Hippocampal formation (tissue), 2 donors: ENCODE measurements around the gene COL5A1.
A peak's percentile ranks its signal among the peaks of the same experiment; 100 is the strongest.
"Not testable (repeated sequence)": the region's sequence is repeated elsewhere in the genome, so short reads cannot be mapped to it uniquely, and the experiment has no call there.

Experiments used
- DNase-seq, 2 donors: peaks; one replicate each; lab custom pipeline; 2025; lab: John Stamatoyannopoulos, UW

The COL5A1 gene

DNA sequence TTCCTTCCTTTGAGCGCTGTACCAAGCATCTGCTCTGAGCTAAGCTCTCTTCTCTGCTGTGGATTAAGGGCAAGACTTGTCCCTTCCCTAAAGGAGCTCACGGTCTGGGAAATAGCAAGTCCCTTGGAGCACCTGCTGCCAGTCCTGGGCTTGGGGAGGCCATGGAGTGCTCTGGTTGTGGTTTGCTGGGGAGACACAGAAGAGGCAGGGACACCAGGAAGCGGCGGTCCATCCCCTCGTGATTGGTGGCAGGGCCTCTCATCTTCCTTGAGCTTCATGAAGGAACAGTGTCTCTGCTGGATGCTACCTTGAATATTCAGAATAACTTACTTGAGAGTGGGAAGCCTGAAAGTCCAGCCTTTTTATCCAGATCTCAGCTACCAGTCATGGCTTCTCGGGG is 35.3 kb downstream of the COL5A1 start:
- no peak for DNase-seq

DNA sequence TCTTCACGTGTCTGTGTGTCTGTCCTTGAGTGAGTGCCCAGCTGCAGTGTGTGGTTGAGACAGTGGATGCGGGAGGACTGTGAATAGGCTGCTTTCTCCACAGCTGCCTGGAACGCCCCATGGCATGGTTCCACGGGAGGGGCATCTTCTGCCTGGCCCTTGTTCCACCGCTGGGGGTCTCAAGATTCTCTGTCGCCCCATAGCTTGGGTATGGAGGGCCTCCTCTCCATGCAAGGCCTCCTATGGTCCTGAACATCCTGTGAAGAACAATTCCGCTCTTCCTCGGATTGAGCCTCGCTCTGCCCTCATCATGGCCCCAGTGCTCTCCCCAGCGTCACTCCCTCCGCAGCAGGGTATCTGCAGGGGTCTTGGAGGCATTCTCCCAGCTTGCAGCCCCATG is 36.1 kb downstream of the COL5A1 start:
- no peak for DNase-seq

DNA sequence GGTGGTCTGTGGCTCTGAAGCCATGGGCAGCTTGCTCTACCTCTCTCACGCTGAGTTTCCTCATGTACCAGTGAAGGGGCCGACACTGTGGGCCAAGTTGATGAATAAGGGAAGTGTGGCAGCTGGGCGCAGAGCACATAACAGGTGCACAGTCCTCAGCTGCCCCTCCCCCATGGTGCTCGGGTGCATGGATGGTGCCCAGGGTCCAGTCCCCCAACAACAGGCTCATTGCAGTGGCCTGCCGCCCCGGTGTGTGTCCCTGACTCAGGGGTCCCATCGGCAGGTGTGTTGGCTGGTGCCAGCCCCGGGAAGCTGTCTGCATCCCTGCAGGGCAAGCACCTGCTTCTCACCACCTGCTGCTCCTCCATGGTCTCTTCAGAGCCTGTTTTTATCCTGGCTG is 36.6 kb downstream of the COL5A1 start:
- DNase-seq = no peak

DNA sequence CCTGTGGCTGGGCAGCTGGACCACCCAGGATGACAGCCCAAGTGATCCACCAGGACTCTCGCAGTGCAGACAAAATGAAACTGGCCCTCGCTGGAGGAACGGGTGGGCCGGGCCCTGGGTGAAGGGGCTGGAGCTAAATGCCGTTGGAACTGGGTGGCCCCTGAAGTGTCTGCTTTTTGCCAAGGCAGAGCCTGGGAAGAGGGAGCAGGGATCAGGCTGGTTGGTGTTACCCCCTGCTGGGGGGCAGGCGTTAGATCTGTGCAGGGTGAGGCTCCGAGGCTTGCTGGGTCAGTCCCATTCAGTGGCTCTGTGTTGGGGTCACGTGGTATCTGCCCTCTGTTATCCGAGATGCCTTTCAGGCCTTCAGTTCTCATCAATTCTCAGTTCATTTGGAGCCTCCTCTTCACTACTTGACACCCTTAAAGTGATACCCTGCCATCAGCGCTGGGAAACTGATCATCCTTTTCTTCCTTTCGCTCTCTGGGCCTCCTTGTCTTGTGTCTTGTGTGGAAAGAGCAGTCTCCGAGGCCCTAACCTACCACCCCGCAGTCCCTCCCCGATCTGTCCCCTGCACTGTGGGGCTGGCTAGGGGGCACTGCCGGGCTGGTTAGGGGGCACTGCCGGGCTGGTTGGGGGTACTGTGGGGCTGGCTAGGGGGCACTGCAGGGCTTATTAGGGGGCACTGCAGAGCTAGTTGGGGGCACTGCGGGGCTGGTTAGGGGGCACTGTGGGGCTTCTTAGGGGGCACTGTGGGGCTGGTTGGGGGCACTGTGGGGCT is 37.3 kb downstream of the COL5A1 start:
- DNase-seq = no peak

DNA sequence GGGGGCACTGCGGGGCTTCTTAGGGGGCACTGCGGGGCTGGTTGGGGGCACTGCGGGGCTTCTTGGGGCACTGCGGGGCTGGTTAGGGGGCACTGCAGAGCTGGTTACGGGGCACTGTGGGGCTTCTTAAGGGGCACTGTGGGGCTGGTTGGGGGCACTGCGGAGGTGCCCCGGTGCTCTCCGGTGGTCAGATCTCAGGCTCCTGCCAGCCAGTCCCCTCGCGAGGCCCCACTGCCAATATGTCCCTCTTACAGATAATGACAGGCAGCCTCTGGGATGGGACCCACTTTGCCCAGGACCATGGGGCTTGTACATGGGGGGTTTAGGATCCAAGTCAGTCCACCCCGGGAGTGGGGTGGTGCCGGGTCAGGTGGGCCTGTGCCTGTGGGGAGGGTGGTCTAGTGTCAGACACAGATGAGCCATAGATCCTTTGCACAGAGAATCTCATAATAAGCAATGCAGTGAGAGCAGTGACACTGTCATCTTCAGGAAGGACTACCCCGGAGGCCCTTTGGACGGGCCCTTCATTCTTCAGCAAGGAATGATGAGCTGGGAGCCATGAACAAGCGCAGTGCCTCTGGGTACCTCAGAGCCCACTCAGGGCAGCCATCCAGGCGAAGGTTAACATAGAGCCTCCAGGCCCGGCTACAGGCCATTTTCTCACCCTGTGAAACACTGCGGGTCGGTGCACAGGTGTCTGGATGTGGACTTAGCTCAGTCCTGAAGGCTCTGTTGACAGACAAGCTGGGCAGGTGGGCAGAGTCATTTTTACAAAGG is 38.2 kb downstream of the COL5A1 start:
- DNase-seq = no peak

DNA sequence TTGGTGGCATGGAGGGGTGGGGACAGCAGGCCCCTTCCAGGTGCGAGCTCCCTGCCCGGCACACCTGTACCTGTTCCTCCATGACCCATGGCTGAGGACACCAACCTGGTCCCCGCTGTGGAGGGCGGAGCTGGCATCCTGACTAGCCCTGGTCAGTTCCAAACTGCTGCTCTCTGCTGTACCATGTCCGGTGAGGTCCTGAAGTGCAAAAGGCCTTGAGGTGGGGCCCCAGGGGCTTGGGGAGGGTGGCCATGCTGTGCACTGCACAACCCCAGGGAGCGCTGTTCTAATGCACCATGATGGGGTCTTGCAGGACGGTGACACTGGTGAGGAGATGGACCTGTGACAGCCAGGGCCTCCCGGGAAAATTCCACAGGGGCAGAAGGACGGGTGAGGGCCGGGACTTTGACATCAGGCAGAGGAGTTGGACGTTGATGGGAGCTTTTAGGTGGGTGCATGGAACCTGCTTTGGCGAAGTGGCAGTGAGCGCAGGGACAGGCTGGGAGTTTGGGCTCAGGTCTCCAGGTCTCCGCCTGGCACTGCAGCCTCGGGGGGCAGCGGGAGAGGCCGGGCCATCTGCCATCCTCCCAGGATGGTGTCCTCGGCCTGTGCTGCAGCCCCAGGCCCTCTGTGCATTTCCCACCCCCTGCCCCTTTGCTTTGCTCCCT is 38.9 kb downstream of the COL5A1 start:
- no peak for DNase-seq

DNA sequence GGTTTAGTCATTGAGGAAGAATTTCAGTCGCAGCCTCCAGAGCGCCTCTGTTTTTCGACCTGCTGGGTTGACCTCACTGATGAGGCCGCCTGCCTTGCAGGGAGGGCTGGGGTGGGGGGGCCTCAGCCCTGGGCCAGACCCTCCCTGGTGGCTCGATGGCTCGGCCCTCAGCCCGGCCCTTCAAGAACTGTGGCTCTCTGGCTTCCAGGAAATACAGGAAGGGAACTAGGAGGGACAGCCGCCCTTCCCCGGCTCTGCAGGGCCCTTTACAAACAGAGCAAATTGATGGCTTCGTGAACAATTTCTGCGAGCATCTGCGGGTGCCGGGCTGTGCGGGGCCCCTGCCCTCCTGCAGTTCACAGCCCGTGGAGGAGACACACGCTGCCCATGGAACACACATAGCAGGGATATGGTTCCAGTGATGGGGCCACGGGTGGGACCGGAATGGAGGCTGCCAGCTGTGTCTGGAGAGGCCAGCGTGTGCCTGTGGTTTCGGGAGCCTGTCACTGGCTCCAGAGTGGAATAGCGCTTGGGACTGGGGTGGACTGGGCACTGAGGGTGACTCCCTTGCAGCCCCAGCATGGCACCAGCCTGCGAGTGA is 39.6 kb downstream of the COL5A1 start:
- DNase-seq = no peak

DNA sequence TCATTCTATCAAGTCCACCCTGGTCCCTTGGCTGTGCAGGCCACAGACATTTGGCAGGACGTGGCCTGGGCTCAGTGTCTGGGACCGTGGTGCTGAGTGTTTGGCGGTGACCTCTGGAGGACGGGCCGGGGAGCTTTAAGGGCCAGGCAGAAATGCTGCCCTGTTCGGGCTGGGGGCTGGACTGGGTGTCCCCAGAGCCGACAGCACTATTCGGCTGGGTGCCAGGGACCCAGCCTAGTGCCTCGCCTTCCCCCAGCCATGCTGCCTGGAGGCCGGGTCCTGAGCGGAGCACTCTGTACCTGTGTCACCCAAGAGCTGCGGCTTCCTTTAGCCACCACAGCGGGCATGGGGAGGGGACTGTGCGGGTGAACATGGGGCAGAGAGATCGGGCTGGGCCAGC is 40.4 kb downstream of the COL5A1 start:
- no peak for DNase-seq

DNA sequence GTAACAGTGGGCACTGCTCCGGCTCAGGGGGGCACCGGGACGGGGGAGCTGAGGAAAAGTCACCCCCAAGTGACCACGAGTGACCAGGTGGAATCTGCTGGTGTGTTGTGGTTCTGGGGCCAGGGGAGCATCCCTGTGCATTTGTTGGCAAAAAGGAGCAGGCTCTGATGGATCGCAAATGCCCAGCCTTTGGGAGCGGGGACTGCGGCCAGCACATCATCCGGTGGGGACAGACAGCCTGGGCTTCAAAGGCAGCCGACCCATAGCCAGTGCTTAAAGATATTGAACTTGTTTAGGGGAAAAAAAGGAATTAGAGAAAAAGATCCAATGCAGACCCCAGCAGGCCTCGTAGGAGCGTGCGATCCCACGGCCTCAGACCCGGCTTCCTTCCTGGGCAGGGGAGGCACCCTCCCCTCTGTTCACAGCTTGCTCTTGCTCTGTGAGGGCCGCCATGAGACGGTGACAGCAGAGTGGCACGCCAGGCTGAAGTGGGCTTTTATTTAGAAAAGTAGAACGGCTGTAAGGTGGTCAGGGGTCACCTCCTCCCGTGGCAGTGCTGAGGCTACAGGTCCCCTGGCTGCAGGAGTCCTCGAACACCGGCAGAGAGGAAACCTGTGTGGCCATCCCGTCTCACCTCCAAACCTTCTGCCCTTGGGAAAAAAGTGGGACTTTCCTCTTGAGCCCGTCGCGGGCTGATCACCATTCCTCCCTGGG is 41.2 kb downstream of the COL5A1 start:
- DNase-seq = no peak

DNA sequence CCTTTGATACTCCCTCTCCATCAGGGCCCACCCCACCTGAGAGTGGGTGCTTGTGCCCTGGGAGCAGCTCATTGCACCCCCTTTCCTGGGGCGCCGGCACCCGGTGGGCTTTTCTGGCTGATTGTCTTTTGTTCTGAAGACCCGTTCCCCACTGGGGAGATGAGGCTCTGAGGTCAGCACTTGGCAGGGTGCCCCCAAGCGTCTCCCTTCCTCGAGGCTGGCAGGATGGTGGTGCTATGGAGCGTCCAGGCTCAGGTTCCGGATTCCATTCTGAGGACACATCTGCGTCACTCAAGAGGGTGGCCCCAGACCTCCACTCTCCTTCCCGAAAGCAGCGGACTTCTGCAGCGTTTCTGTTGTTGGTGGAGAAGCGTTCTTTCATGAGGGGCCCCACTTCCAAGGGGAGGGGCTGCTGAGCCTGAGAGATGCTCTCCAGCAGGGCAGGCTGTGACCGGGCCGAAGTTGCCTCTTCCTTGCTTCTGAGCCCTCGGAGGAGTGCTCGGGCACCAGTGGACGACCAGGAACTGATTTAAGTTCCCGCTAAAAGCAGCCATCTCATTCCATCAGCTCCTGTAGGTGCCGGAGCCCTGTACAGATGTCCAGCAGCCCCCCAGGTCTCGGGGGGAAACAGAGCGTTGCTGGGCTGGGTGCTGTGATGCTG is 42.2 kb downstream of the COL5A1 start:
- DNase-seq = no peak

DNA sequence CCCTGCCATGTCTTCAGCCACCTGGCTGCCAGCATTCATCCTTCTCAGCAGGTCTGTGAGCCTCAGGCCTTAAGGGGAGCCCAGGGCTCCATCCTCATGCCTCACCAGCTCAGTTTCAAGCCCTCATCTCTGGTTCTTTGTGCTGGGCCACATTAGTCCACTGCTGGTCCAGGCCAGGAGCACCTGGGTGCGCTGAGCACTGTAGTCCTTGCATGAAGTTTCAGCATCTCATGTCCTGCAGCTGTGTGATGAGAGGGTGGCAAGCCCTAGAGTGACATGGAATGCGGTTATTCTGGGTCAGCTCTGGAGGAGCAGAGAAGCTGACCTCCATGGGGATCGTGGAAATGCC is 42.7 kb downstream of the COL5A1 start:
- no peak for DNase-seq

DNA sequence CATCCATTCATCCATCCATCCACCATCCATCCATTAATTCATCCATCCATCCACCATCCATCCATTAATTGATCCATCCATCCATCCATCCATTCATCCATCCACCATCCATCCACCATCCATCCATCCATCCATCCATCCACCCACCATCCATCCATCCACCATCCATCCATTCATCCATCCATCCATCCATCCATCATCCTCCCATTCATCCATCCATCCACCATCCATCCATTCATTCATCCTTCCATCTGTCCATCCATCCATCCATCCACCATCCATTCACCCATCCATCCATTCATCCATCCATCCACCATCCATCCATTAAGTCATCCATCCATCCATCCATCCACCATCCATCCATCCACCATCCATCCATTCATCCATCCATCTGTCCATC is 43.3 kb downstream of the COL5A1 start:
- DNase-seq = not testable (repeated sequence)

DNA sequence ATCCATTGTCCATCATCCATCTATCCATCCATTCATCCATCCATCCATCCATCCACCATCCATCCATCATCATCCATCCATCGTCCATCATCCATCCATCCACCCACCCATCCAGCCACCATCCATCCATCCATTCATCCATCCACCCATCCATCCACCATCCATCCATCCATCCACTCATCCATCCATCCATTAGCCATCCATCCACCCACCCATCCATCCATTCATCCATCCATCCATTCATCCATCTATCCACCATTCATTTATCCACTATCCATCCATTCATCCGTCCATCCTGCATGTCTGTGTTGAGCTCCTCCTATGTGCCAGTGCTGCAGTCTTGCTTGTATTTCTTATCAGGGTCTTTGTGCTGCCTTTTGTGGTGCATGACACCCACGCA is 44.2 kb downstream of the COL5A1 start:
- no peak for DNase-seq

DNA sequence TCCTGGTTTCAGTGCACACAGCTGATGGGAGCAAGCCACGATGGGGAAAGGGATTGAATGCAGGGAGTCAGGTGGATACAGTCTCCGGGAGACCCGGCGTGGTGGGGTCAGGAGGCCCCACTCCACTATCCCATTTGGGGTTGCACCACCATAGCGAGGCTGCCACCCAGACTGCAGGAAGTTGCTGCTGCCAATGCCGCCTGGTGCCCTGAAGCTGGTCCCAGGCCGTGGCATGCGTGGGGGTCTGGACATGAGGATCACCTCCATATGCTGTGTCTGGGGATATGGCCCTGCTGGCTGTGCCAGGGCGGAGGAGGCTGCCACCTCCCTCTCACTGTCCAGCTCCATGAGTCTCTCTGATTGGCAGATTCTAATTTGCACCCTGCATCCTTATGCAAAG is 45.3 kb downstream of the COL5A1 start:
- DNase-seq = no peak

DNA sequence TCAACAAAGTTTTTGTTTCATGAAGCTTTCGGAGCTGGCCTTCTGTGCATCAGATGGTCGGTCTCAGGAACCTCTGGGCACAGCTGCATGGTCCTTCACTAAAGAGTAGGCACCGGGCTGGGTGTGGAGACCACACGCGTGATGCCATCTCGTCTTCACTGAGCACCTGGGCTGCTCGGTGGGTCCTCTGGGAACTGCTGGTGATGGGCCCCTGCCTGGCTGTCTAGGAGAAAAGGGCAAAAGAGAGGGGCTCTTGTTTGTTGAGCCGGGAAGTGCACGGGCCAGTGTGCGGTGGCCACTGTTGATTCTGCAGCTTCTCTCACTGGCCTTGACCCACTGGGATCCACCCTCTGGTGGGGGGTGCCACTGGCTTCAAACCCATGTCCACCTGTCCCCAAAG is 46.0 kb downstream of the COL5A1 start:
- no peak for DNase-seq

DNA sequence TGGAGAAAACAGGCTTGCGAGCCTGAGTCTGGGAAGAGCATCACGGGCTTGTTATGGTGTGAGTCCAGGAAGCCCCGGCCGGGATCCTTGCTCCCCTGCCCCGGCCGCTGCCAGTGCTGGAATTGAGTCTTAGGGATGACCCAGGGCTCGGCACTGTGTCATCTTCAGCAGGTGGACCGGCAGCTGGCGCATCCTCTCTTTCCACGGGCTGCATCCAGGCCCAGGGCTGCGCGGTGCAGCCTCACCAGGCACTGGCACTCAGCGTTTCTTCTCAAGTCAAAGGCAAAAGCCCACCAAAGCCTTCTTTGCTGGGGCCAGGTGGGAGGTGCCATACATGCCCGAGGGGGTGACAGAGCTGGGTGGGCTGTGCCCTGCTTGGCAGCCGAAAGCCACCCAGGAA is 46.6 kb downstream of the COL5A1 start:
- DNase-seq = no peak

DNA sequence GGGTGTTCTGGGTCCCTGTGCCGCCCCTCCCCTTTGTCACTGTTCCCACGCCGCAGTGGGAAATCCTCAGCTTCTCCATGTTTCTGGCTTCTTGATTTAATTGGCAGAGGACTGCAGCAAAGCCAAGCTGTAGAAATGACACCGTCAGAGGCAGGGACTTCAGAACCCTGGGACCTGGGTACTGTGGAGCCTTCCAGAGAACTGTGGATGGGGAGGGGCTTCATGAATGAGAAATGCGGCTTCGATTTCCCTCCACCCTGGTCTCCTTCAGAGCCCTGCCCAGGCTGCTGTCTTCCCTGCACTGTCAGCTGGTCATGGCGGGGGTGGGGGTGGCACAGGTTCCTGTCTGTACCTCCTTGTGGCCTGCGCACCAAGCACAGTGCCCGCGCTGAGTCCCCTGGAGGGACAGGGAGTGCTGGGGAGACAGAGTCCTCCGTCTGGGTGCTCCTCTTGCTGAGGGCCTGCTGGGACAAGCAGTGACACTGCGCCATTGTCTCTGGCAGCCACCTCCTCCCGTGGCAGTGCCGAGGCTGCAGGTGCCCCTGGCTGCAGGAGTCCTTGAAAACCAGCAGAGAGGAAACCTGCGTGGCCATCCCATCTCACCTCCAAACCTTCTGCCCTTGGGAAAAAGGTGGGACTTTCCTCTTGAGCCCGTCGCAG is 47.2 kb downstream of the COL5A1 start:
- no peak for DNase-seq

DNA sequence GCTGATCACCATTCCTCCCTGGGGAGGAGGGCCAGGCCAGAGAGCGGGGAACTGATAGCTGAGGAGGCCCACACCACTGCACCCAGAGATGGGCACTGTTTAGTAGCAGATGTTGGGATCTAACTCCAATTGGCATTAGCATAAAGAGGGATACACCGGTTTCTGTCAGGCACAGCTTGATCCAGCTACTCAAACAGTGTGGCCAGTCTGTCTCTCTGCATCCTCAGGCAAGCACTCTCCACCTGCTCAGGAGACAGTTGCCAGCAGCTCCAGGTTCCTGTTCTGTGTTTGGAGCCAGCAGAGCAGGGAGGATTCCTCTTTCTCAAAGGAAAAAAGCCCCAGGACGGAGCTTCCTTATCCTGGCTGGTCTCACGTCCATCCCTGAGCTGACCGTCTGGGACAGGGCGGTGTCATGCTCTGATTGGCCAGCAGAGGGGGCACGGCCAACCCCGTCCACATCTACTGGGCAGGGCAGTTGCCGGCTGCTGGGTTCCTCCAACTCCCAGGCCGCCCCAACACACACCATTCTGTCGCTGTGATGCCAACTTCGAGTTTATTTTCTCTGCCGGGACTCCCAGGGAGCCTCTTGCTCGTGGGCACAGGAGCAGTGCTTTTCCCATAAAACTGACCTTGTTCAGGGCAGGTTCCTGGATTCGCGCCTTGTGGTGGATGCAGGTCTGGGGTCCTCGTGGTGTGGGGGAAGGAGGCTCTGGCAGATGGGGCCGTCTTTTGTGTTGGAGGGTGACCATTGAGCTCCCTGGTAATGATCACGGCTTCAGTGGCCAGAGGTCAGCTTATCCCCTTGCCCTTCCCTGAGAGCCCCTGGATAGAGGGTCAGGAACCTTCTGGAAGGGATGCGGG is 47.9 kb downstream of the COL5A1 start:
- peak in 1 of 2 donors; percentile 14 for DNase-seq

DNA sequence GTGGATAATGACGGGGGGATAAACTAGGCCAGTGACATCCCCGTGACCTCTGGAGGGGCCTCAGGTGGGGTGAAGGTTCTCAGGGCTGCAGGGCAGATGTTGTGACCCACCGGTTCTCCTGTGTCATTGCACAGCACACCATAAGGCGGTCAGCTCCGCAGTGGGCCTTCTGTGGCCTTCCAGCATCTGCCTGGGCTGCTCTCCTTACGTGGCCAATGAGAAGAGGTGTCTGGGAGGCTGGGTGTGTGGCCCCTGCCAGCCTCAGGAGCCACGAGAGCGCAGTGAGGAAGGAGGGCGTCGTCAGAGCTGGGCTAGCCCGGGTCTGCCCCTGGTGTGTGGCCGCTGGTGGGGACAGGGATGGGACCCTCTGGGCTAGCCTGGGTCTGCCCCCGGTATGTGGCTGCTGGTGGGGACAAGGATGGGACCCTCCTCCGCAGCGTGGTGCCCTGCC is 48.7 kb downstream of the COL5A1 start:
- DNase-seq = no peak
